ENCODE data around the gene DNAJA4. TPM values are rescaled to one million over a fixed set of nuclear protein-coding genes. Genes with fewer than 3 reads are reported as not detected.

Gene DNAJA4
- total and polyA plus RNA-seq, 9 of the 15 experiments (the other 6 are each of a cell fraction or from before 2014, with no cell fraction given) = 0.11 to 1.0 (median 0.16) TPM; not detected in 4

- DNase-seq (ENCODE audit: extremely low read depth in 1 of 4, low spot score in 3 of 4) = peak in 3 of 4 experiments; percentile 36 to 47 (median 40)
- Histone ChIP-seq H3K36me3 (ENCODE audit: control insufficient read depth, insufficient read depth, low read length) (no peaks in the 10 kb centered on the region), H2AFZ (ENCODE audit: low read depth, low read length) (peak overlapping the region; percentile 94), H3K27ac (ENCODE audit: extremely low read depth, low read depth, low read length) (no peak overlapping the region), H3K4me1 (replicated peaks in 1 of 2; ENCODE audit: control insufficient read depth in 2 of 2, insufficient read depth in 2 of 2, low read length in 2 of 2) (peaks cover 29 to 36% of the 10 kb centered on the region in 2 experiments; a peak in 4 of 5 replicates), H4K20me1 (replicated peaks; ENCODE audit: control insufficient read depth, insufficient read depth, low read length) (no peaks in the 10 kb centered on the region), H3K79me2 (ENCODE audit: control insufficient read depth, insufficient read depth, low read length) (no peaks in the 10 kb centered on the region; the same call in 1 of the 3 replicates), H3K4me3 (no peak overlapping the region), H3K4me2 (ENCODE audit: insufficient read depth, low read length) (peak overlapping the region; percentile 66), H3K9me3 (replicated peaks; ENCODE audit: control insufficient read depth, insufficient read depth, low read depth, low read length) (no peaks in the 10 kb centered on the region), H3K9ac (ENCODE audit: insufficient read depth in 1 of 2, low read depth in 2 of 2, low read length in 2 of 2) (peak overlapping the region; percentile 52 to 76; a peak in 2 of 4 replicates), H3K27me3 (ENCODE audit: control insufficient read depth in 2 of 2, insufficient read depth in 2 of 2, low read length in 2 of 2) (no peaks in the 10 kb centered on the region), H3K9me1 (ENCODE audit: control insufficient read depth, insufficient read depth, low read length) (no peaks in the 10 kb centered on the region)
- BruUV-seq (replicated peaks) = no TSS peak
- ATAC-seq = peak; percentile 38
- intact Hi-C loops (cut with micrococcal nuclease) = loop anchor here (1.0 to 5.0 kb wide), 5 partner anchors 107 to 401 kb away; no protein-coding TSS in a partner anchor
- in situ Hi-C loops (cut with MboI) = no loop called here
- peak; percentile 74 for FAIRE-seq
- ChIA-PET POLR2A (interaction anchor here (0.6 to 1.9 kb wide), 3 partner anchors 14 to 1284 kb away, joined by 3 to 6 read pairs (median 3); no protein-coding TSS in a partner anchor), CTCF (ENCODE audit: low intra/inter-chr PET ratio) (no interaction called here)
- TF ChIP-seq DPF2 (IDR thresholded peaks at IDR 0.05) = no peak
- no peak for TF ChIP-seq SMARCA5 (IDR thresholded peaks at IDR 0.05)
- TF ChIP-seq ZC3H8 (IDR thresholded peaks at IDR 0.05) = no peak
- no peak for TF ChIP-seq TRIM24 (IDR thresholded peaks at IDR 0.05)
- no peak for TF ChIP-seq ZFX (CRISPR knock-in tag; IDR thresholded peaks at IDR 0.05)
- no peak for TF ChIP-seq USF2 (CRISPR knock-in tag; IDR thresholded peaks at IDR 0.05)
- TF ChIP-seq ZSCAN29 (IDR thresholded peaks at IDR 0.05) = no peak
- no peak for TF ChIP-seq SNAPC5 (CRISPR knock-in tag; IDR thresholded peaks at IDR 0.05)
- TF ChIP-seq RCOR1 (IDR thresholded peaks at IDR 0.05; ENCODE audit: borderline replicate concordance in 1 of 2, low read depth in 2 of 2, low read length in 2 of 2) = no peak
- 29% methylated on average over 6 of the region's 6 CpGs for WGBS (ENCODE audit: insufficient coverage, low coverage, missing lambda C conversion rate)
Measured at GRCh38 chr15:78307976-78308375, 43.6 kb downstream of the DNAJA4 start.

Measured in K562 (cell line).